Amniotic stem cell (primary cell): ENCODE results near the gene OTUB1.

Source experiments
- DNase-seq: peaks from one replicate; lab custom pipeline; 2025; lab: John Stamatoyannopoulos, UW

Gene OTUB1

GRCh38 chr11:64004590-64004984 is 18.3 kb downstream of the OTUB1 start:
- DNase-seq, result no peak

- no peak for DNase-seq
Observed at GRCh38 chr11:64005691-64006090, 19.5 kb downstream of the OTUB1 start.

GRCh38 chr11:64006398-64006797 is 20.2 kb downstream of the OTUB1 start:
- no peak for DNase-seq

GRCh38 chr11:64007160-64007628 is 21.0 kb downstream of the OTUB1 start:
- DNase-seq, result no peak

- no peak for DNase-seq
Observed at GRCh38 chr11:64007629-64008282, 21.5 kb downstream of the OTUB1 start.

- no peak for DNase-seq
Observed at GRCh38 chr11:64008283-64008913, 22.2 kb downstream of the OTUB1 start.

GRCh38 chr11:64008914-64009633 is 22.8 kb downstream of the OTUB1 start:
- no peak for DNase-seq

- DNase-seq, result no peak
Observed at GRCh38 chr11:64009710-64010109, 23.5 kb downstream of the OTUB1 start.

GRCh38 chr11:64010783-64011182 is 24.5 kb downstream of the OTUB1 start:
- no peak for DNase-seq

GRCh38 chr11:64011371-64011770 is 25.1 kb downstream of the OTUB1 start:
- DNase-seq, result no peak

GRCh38 chr11:64013141-64013896 is 27.1 kb downstream of the OTUB1 start:
- DNase-seq, result no peak

- DNase-seq, result no peak
Observed at GRCh38 chr11:64014356-64014755, 28.1 kb downstream of the OTUB1 start.

GRCh38 chr11:64015510-64015909 is 29.3 kb downstream of the OTUB1 start:
- no peak for DNase-seq

GRCh38 chr11:64015935-64016845 is 30.0 kb downstream of the OTUB1 start:
- no peak for DNase-seq

- DNase-seq, result no peak
Observed at GRCh38 chr11:64017945-64018224, 31.6 kb downstream of the OTUB1 start.

- DNase-seq, result no peak
Observed at GRCh38 chr11:64018310-64018709, 32.1 kb downstream of the OTUB1 start.

GRCh38 chr11:64019106-64020037 is 33.1 kb downstream of the OTUB1 start:
- no peak for DNase-seq

- no peak for DNase-seq
Observed at GRCh38 chr11:64020976-64021756, 34.9 kb downstream of the OTUB1 start.

- no peak for DNase-seq
Observed at GRCh38 chr11:64021757-64022093, 35.5 kb downstream of the OTUB1 start.
